ENCODE measurements around the gene DUSP22. TPM values are rescaled to one million over a fixed set of nuclear protein-coding genes. Genes with fewer than 3 reads are reported as not detected.

DUSP22 gene
- total RNA-seq, 1 experiment from 2014 or later, result 18.6 TPM

DNA sequence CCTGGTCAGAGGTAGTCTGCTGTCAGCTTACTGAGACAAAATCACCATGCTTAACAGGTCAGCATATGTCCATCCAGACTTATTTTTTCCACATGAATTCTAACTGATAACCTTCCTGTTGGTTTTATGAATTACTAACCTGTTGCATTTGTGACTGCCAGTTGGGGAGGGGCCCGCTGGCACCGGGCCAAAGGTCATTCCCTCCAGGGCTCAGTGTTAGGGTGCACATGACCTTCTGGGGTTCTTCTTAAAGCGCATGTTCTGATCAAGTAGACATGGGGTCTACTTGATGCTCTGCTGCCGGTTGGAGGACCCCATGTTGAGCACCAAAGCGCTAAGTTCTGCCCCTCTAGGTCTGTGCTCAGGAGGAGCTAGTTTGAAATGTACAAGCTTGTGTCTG, 15.6 kb downstream of the DUSP22 start:
- Histone ChIP-seq H3K27me3 (replicated peaks; ENCODE audit: control insufficient read depth, insufficient read depth, low read length) (no peaks in the 10 kb centered on the region), H3K9me3 (no peaks in the 10 kb centered on the region), H3K4me1 (no peaks in the 10 kb centered on the region), H3K4me3 (ENCODE audit: low read depth, low read length) (no peak overlapping the region), H3K36me3 (ENCODE audit: control insufficient read depth, insufficient read depth, low read length) (no peaks in the 10 kb centered on the region)
- Mint-ChIP-seq H3K9me3 (ENCODE audit: unreplicated experiment) (no peaks in the 10 kb centered on the region), H3K4me1 (ENCODE audit: low read depth, unreplicated experiment) (no peaks in the 10 kb centered on the region), H3K36me3 (ENCODE audit: insufficient read depth, unreplicated experiment) (no peaks in the 10 kb centered on the region), H3K27me3 (ENCODE audit: insufficient read depth, unreplicated experiment) (no peaks in the 10 kb centered on the region), H3K27ac (ENCODE audit: unreplicated experiment) (no peak overlapping the region), H3K4me3 (ENCODE audit: unreplicated experiment) (no peak overlapping the region)
- CTCF ChIA-PET, result no interaction called here
- DNase-seq, result no peak
- TF ChIP-seq, protein P1, sequence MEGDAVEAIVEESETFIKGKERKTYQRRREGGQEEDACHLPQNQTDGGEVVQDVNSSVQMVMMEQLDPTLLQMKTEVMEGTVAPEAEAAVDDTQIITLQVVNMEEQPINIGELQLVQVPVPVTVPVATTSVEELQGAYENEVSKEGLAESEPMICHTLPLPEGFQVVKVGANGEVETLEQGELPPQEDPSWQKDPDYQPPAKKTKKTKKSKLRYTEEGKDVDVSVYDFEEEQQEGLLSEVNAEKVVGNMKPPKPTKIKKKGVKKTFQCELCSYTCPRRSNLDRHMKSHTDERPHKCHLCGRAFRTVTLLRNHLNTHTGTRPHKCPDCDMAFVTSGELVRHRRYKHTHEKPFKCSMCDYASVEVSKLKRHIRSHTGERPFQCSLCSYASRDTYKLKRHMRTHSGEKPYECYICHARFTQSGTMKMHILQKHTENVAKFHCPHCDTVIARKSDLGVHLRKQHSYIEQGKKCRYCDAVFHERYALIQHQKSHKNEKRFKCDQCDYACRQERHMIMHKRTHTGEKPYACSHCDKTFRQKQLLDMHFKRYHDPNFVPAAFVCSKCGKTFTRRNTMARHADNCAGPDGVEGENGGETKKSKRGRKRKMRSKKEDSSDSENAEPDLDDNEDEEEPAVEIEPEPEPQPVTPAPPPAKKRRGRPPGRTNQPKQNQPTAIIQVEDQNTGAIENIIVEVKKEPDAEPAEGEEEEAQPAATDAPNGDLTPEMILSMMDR (IDR thresholded peaks at IDR 0.05; ENCODE audit: insufficient read depth in 1 of 2, low read depth in 1 of 2, low read length in 1 of 2, severe bottlenecking in 1 of 2, unreplicated experiment in 1 of 2), result no peak
- intact Hi-C loops (cut with micrococcal nuclease; ENCODE audit: unreplicated experiment), result no loop called here
- POLR2A ChIA-PET, result no interaction called here
- BruUV-seq (replicated peaks), result no TSS peak

DNA sequence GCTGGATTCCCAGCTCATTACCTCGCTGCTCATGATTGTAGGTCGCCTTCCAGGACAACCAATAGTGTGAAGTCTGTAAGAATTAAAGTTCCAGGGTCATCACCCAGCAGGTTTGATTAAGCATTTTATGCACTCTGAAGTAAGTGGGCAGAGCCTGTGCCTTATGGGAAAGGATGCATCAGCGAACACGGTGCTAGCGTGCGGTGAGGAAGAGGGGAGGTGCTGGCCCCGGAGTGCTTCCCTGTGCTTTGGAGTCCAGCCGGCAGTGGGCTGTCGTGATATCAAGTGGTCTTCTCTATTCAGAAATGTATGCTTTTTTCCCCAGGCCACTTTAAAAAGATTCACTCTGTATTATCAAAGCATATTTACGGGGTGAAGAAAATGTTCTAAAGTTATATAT, 16.0 kb downstream of the DUSP22 start:
- Histone ChIP-seq H3K36me3 (ENCODE audit: control insufficient read depth, insufficient read depth, low read length) (no peaks in the 10 kb centered on the region), H3K27me3 (replicated peaks; ENCODE audit: control insufficient read depth, insufficient read depth, low read length) (no peaks in the 10 kb centered on the region), H3K4me3 (ENCODE audit: low read depth, low read length) (no peak overlapping the region), H3K4me1 (no peaks in the 10 kb centered on the region), H3K9me3 (no peaks in the 10 kb centered on the region)
- Mint-ChIP-seq H3K4me1 (ENCODE audit: low read depth, unreplicated experiment) (no peaks in the 10 kb centered on the region), H3K4me3 (ENCODE audit: unreplicated experiment) (no peak overlapping the region), H3K9me3 (ENCODE audit: unreplicated experiment) (no peaks in the 10 kb centered on the region), H3K27ac (ENCODE audit: unreplicated experiment) (no peak overlapping the region), H3K36me3 (ENCODE audit: insufficient read depth, unreplicated experiment) (no peaks in the 10 kb centered on the region), H3K27me3 (ENCODE audit: insufficient read depth, unreplicated experiment) (no peaks in the 10 kb centered on the region)
- no TSS peak for BruUV-seq (replicated peaks)
- ChIA-PET CTCF (no interaction called here), POLR2A (no interaction called here)
- intact Hi-C loops (cut with micrococcal nuclease; ENCODE audit: unreplicated experiment), result no loop called here
- TF ChIP-seq, protein P1 (IDR thresholded peaks at IDR 0.05; ENCODE audit: insufficient read depth in 1 of 2, low read depth in 1 of 2, low read length in 1 of 2, severe bottlenecking in 1 of 2, unreplicated experiment in 1 of 2), result no peak
- no peak for DNase-seq

DNA sequence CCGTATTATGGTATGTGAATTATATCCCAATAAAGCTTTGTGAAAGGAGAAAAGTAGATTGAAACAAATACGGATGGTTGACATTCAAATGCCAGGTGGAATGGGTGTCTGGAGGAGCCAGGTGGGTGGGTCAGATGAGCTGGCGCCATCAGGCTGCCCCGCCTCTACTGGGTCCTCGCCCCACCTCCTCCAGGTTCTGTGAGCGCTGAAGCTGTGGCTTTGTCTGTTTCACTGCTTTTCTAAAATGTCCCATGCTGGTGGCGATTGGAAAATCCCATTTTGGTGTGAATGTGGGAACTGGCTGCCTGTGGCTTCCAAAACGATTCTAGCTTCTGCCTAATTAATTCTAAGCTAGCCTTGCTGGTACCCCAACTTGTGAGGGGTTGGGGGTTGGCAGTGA, 16.5 kb downstream of the DUSP22 start:
- Histone ChIP-seq H3K4me1 (no peaks in the 10 kb centered on the region), H3K9me3 (no peaks in the 10 kb centered on the region), H3K27me3 (replicated peaks; ENCODE audit: control insufficient read depth, insufficient read depth, low read length) (no peaks in the 10 kb centered on the region), H3K36me3 (ENCODE audit: control insufficient read depth, insufficient read depth, low read length) (no peaks in the 10 kb centered on the region), H3K4me3 (ENCODE audit: low read depth, low read length) (no peak overlapping the region)
- no TSS peak for BruUV-seq (replicated peaks)
- no peak for DNase-seq
- Mint-ChIP-seq H3K4me1 (ENCODE audit: low read depth, unreplicated experiment) (no peaks in the 10 kb centered on the region), H3K36me3 (ENCODE audit: insufficient read depth, unreplicated experiment) (no peaks in the 10 kb centered on the region), H3K4me3 (ENCODE audit: unreplicated experiment) (no peak overlapping the region), H3K27me3 (ENCODE audit: insufficient read depth, unreplicated experiment) (no peaks in the 10 kb centered on the region), H3K27ac (ENCODE audit: unreplicated experiment) (no peak overlapping the region), H3K9me3 (ENCODE audit: unreplicated experiment) (no peaks in the 10 kb centered on the region)
- intact Hi-C loops (cut with micrococcal nuclease; ENCODE audit: unreplicated experiment), result no loop called here
- POLR2A ChIA-PET, result no interaction called here
- CTCF ChIA-PET, result no interaction called here
- TF ChIP-seq, protein P1 (IDR thresholded peaks at IDR 0.05; ENCODE audit: insufficient read depth in 1 of 2, low read depth in 1 of 2, low read length in 1 of 2, severe bottlenecking in 1 of 2, unreplicated experiment in 1 of 2), result no peak
